ENCODE data around the gene FANCC.

Gene FANCC

DNA sequence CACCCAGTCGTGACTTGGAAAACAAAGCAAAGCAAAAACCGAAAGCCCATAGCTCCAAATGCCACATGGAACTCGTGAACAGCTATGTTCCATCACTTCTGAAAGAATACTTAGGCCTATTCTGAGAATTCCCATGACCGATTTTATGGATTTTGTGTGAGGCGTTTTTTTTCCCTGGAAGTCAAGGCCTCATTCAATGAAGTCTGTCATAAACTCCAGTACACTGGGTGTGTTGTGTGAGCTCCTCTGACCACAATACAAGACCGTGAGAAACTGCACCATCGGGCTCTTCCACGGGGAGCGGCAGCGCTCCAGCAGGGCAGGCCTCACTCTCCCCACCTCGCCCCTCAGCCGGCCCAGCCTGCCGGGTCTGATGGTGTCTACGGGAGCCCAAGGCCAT, 209.5 kb downstream of the FANCC start:
- Histone ChIP-seq H3K23ac (ENCODE audit: low read depth, low read length, poor library complexity) (no peak overlapping the region), H4K91ac (ENCODE audit: low read depth, low read length, poor library complexity) (no peak overlapping the region), H2AK5ac (ENCODE audit: low read depth, low read length) (no peak overlapping the region), H2BK15ac (ENCODE audit: low read length) (no peak overlapping the region), H3K9me3 (replicated peaks in 1 of 2; ENCODE audit: control insufficient read depth in 2 of 2, insufficient read depth in 1 of 2, low read depth in 1 of 2, low read length in 2 of 2) (no peaks in the 10 kb centered on the region), H3K4me2 (ENCODE audit: insufficient read depth, low read length, poor library complexity, severe bottlenecking) (no peak overlapping the region), H2BK12ac (ENCODE audit: low read length) (no peak overlapping the region), H3K18ac (ENCODE audit: low read length) (no peak overlapping the region), H3K27me3 (ENCODE audit: control insufficient read depth in 3 of 3, insufficient read depth in 3 of 3, low read depth in 1 of 3, low read length in 3 of 3) (no peaks in the 10 kb centered on the region), H3K27ac (replicated peaks; ENCODE audit: low read length) (no peak overlapping the region), H2BK5ac (ENCODE audit: low read length) (no peak overlapping the region), H3K9ac (ENCODE audit: low read depth, low read length, poor library complexity) (no peak overlapping the region), H4K8ac (ENCODE audit: low read depth, low read length) (no peak overlapping the region), H3K4me1 (ENCODE audit: control insufficient read depth in 2 of 2, insufficient read depth in 1 of 2, low read depth in 1 of 2, low read length in 2 of 2) (no peaks in the 10 kb centered on the region), H3K4ac (ENCODE audit: low read length) (no peak overlapping the region), H3K14ac (ENCODE audit: low read length) (no peak overlapping the region), H3K36me3 (replicated peaks in 1 of 2; ENCODE audit: control insufficient read depth in 2 of 2, insufficient read depth in 2 of 2, low read length in 2 of 2) (peaks cover 14 to 83% of the 10 kb centered on the region in 2 donors), H3K79me1 (ENCODE audit: low read depth, low read length) (no peaks in the 10 kb centered on the region), H2BK120ac (ENCODE audit: low read depth, low read length) (no peak overlapping the region), H3K4me3 (ENCODE audit: low read length in 2 of 2) (no peak overlapping the region), H2AFZ (ENCODE audit: low read length) (no peak overlapping the region)
- no CpG with 5 or more reads among the region's 14 CpGs for WGBS, 2 donors (ENCODE audit: extremely low coverage in 2 of 2, insufficient read length in 2 of 2, insufficient replicate concordance in 1 of 2)
- DNase-seq (ENCODE audit: low spot score) = no peak

DNA sequence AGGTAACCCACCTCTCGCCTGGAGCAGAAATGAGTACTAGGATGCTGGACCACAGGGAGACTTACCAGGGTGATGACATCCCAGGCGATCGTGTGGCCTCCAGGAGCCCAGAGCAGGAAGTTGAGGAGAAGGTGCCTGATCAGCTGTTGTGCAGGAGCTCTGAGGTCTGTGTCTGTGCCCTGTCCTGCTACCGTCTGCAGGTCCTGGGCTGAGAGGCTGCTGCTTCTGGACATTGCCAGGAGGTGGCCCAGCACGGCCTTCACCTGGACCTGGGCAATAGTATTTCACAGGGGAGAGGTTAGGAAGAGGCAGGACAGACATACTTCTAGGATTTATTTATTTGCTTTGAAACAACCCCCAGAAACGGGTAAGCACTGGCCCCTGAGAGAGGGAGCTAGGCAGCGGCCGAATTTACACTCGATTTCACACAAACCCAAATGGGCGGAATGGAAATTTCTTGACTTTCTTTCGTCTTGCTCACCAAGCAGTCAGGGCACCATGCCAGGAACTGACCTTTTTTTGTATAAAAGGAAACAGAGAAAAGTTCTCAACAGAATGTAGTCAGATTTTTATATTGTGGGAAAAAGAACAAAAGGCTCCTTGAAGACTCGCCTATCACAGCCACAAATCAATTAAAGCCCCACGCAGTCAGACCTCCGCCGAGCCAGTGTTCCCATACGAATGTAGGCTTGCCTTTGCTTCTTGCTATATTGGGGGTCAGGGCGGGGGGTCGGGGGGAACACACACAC, 210.3 kb downstream of the FANCC start:
- no peak overlapping the region for H2BK5ac ChIP-seq (ENCODE audit: low read length)
- peaks cover 10 to 81% of the 10 kb centered on the region in 2 donors for H3K36me3 ChIP-seq (replicated peaks in 1 of 2; ENCODE audit: control insufficient read depth in 2 of 2, insufficient read depth in 2 of 2, low read length in 2 of 2)
- H3K23ac ChIP-seq (ENCODE audit: low read depth, low read length, poor library complexity) = no peak overlapping the region
- WGBS, 2 donors (ENCODE audit: extremely low coverage in 2 of 2, insufficient read length in 2 of 2, insufficient replicate concordance in 1 of 2) = no CpG with 5 or more reads among the region's 18 CpGs
- peaks cover 0 to 5% of the 10 kb centered on the region in 2 donors for H3K4me1 ChIP-seq (ENCODE audit: control insufficient read depth in 2 of 2, insufficient read depth in 1 of 2, low read depth in 1 of 2, low read length in 2 of 2)
- no peak overlapping the region for H2AFZ ChIP-seq (ENCODE audit: low read length)
- H3K27ac ChIP-seq (replicated peaks; ENCODE audit: low read length) = no peak overlapping the region
- no peak overlapping the region for H3K9ac ChIP-seq (ENCODE audit: low read depth, low read length, poor library complexity)
- H2AK5ac ChIP-seq (ENCODE audit: low read depth, low read length) = no peak overlapping the region
- no peak overlapping the region for H4K91ac ChIP-seq (ENCODE audit: low read depth, low read length, poor library complexity)
- H3K9me3 ChIP-seq (replicated peaks in 1 of 2; ENCODE audit: control insufficient read depth in 2 of 2, insufficient read depth in 1 of 2, low read depth in 1 of 2, low read length in 2 of 2) = no peaks in the 10 kb centered on the region
- H3K14ac ChIP-seq (ENCODE audit: low read length) = no peak overlapping the region
- no peak overlapping the region for H2BK12ac ChIP-seq (ENCODE audit: low read length)
- H3K79me1 ChIP-seq (ENCODE audit: low read depth, low read length) = no peaks in the 10 kb centered on the region
- no peak overlapping the region for H3K4ac ChIP-seq (ENCODE audit: low read length)
- H3K4me3 ChIP-seq (ENCODE audit: low read length in 2 of 2) = no peak overlapping the region
- H4K8ac ChIP-seq (ENCODE audit: low read depth, low read length) = no peak overlapping the region
- peak overlapping the region; percentile 12 for H3K18ac ChIP-seq (ENCODE audit: low read length)
- DNase-seq (ENCODE audit: low spot score) = no peak
- peak overlapping the region; percentile 37 for H2BK120ac ChIP-seq (ENCODE audit: low read depth, low read length)
- no peak overlapping the region for H2BK15ac ChIP-seq (ENCODE audit: low read length)
- no peaks in the 10 kb centered on the region for H3K27me3 ChIP-seq (ENCODE audit: control insufficient read depth in 3 of 3, insufficient read depth in 3 of 3, low read depth in 1 of 3, low read length in 3 of 3)
- H3K4me2 ChIP-seq (ENCODE audit: insufficient read depth, low read length, poor library complexity, severe bottlenecking) = no peak overlapping the region

DNA sequence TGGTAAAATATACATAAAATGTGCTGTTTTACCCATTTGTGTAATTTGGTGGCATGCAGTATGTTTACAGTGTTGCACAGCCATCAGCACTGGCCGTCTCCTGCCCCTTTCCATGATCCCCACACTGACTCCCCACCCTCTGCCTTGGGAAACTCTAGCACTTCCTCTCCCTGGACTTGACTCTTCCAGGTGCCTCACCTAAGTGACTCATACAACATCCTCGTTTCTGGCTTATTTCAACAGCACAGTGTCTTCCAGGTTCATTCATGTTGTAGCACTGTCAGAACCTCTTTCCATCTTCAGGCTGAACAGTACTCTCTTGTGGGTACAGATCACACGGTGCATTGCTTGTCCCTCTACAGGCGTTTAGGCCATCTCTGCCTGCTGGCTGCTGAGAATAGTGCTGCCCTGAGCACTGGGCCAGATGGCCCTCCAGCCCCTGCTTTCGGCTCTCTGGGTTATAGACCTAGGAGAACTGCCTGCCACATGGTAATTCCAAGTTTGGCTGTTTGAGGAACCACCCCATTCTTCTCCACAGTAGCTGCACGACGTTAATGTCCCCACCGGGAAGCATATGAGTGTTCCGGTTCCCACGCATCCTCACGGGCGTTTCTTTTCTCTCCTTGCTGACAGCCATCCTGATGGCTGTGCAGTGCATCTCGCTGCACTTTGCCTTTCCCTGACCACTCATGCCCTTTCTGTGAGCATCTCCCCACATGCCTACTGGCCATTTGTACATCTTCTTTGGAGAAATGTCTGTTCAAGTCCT, 211.8 kb downstream of the FANCC start:
- Histone ChIP-seq H3K4me2 (ENCODE audit: insufficient read depth, low read length, poor library complexity, severe bottlenecking) (no peak overlapping the region), H2AFZ (ENCODE audit: low read length) (no peak overlapping the region), H4K8ac (ENCODE audit: low read depth, low read length) (no peak overlapping the region), H3K9ac (ENCODE audit: low read depth, low read length, poor library complexity) (no peak overlapping the region), H3K36me3 (replicated peaks in 1 of 2; ENCODE audit: control insufficient read depth in 2 of 2, insufficient read depth in 2 of 2, low read length in 2 of 2) (peaks cover 6 to 80% of the 10 kb centered on the region in 2 donors), H4K91ac (ENCODE audit: low read depth, low read length, poor library complexity) (no peak overlapping the region), H3K4me1 (ENCODE audit: control insufficient read depth in 2 of 2, insufficient read depth in 1 of 2, low read depth in 1 of 2, low read length in 2 of 2) (peaks cover 0 to 11% of the 10 kb centered on the region in 2 donors), H3K9me3 (replicated peaks in 1 of 2; ENCODE audit: control insufficient read depth in 2 of 2, insufficient read depth in 1 of 2, low read depth in 1 of 2, low read length in 2 of 2) (no peaks in the 10 kb centered on the region), H3K14ac (ENCODE audit: low read length) (no peak overlapping the region), H3K23ac (ENCODE audit: low read depth, low read length, poor library complexity) (no peak overlapping the region), H2AK5ac (ENCODE audit: low read depth, low read length) (no peak overlapping the region), H3K18ac (ENCODE audit: low read length) (no peak overlapping the region), H2BK15ac (ENCODE audit: low read length) (no peak overlapping the region), H3K27ac (replicated peaks; ENCODE audit: low read length) (no peak overlapping the region), H2BK12ac (ENCODE audit: low read length) (no peak overlapping the region), H2BK120ac (ENCODE audit: low read depth, low read length) (no peak overlapping the region), H3K79me1 (ENCODE audit: low read depth, low read length) (no peaks in the 10 kb centered on the region), H3K4me3 (ENCODE audit: low read length in 2 of 2) (no peak overlapping the region), H2BK5ac (ENCODE audit: low read length) (no peak overlapping the region), H3K27me3 (ENCODE audit: control insufficient read depth in 3 of 3, insufficient read depth in 3 of 3, low read depth in 1 of 3, low read length in 3 of 3) (no peaks in the 10 kb centered on the region), H3K4ac (ENCODE audit: low read length) (no peak overlapping the region)
- WGBS, 2 donors (ENCODE audit: extremely low coverage in 2 of 2, insufficient read length in 2 of 2, insufficient replicate concordance in 1 of 2) = no CpG with 5 or more reads among the region's 13 CpGs
- DNase-seq (ENCODE audit: low spot score) = no peak

DNA sequence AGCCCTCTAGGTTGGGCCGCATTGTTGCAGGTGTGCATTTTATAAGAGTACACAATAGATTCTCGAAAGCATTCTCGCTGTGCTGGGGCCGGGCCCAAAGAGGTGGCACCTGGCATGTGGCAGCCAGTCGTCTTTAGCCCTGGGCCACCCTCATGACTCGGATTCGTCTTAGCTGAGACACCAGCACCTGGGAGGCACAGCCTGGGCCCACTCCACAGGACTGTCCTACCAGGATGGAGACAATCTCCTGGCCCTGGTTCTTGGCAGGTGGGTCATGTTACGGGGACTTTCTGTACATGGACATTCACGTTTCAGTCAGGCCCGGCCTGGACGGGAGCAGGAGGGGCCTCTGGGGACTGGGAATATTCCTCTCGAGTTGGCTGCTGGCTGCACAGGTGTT, 212.5 kb downstream of the FANCC start:
- H2BK12ac ChIP-seq (ENCODE audit: low read length) = no peak overlapping the region

More for the DNA sequence above, 212.5 kb downstream of the FANCC start:
- H3K4me1 ChIP-seq (ENCODE audit: control insufficient read depth in 2 of 2, insufficient read depth in 1 of 2, low read depth in 1 of 2, low read length in 2 of 2) = peaks cover 0 to 11% of the 10 kb centered on the region in 2 donors
- H3K79me1 ChIP-seq (ENCODE audit: low read depth, low read length) = no peaks in the 10 kb centered on the region
- no peak overlapping the region for H3K23ac ChIP-seq (ENCODE audit: low read depth, low read length, poor library complexity)
- no peak overlapping the region for H4K8ac ChIP-seq (ENCODE audit: low read depth, low read length)
- no peak overlapping the region for H3K4me2 ChIP-seq (ENCODE audit: insufficient read depth, low read length, poor library complexity, severe bottlenecking)
- no peak overlapping the region for H2AK5ac ChIP-seq (ENCODE audit: low read depth, low read length)
- no peak overlapping the region for H3K14ac ChIP-seq (ENCODE audit: low read length)
- H3K27me3 ChIP-seq (ENCODE audit: control insufficient read depth in 3 of 3, insufficient read depth in 3 of 3, low read depth in 1 of 3, low read length in 3 of 3) = no peaks in the 10 kb centered on the region
- H3K18ac ChIP-seq (ENCODE audit: low read length) = no peak overlapping the region
- H3K9ac ChIP-seq (ENCODE audit: low read depth, low read length, poor library complexity) = no peak overlapping the region
- no peaks in the 10 kb centered on the region for H3K9me3 ChIP-seq (replicated peaks in 1 of 2; ENCODE audit: control insufficient read depth in 2 of 2, insufficient read depth in 1 of 2, low read depth in 1 of 2, low read length in 2 of 2)
- H3K36me3 ChIP-seq (replicated peaks in 1 of 2; ENCODE audit: control insufficient read depth in 2 of 2, insufficient read depth in 2 of 2, low read length in 2 of 2) = peaks cover 8 to 79% of the 10 kb centered on the region in 2 donors
- H2AFZ ChIP-seq (ENCODE audit: low read length) = no peak overlapping the region
- no peak overlapping the region for H4K91ac ChIP-seq (ENCODE audit: low read depth, low read length, poor library complexity)
- H3K4ac ChIP-seq (ENCODE audit: low read length) = no peak overlapping the region
- H2BK120ac ChIP-seq (ENCODE audit: low read depth, low read length) = no peak overlapping the region
- no peak for DNase-seq (ENCODE audit: low spot score)
- H2BK5ac ChIP-seq (ENCODE audit: low read length) = no peak overlapping the region
- no peak overlapping the region for H3K27ac ChIP-seq (replicated peaks; ENCODE audit: low read length)
- no peak overlapping the region for H2BK15ac ChIP-seq (ENCODE audit: low read length)
- no CpG with 5 or more reads among the region's 12 CpGs for WGBS, 2 donors (ENCODE audit: extremely low coverage in 2 of 2, insufficient read length in 2 of 2, insufficient replicate concordance in 1 of 2)
- H3K4me3 ChIP-seq (ENCODE audit: low read length in 2 of 2) = no peak overlapping the region
